SJSA1 (cell line): ENCODE data around the gene AMD1. TPM values are rescaled to one million over a fixed set of nuclear protein-coding genes. Genes with fewer than 3 reads are reported as not detected.
A peak's percentile ranks its signal among the peaks of the same experiment; 100 is the strongest.

ENCODE experiments used
- DNase-seq, 2 experiments: peaks; one replicate each; pipeline ENCODE4 v3.0.0-alpha.2; 2015 to 2020; ENCODE audit warnings: low spot score in 2 of 2, low read depth in 1 of 2
- H3K27ac ChIP-seq: fragments of 250-450 bp; sonication (Bioruptor Pico); 2 replicates; pipeline ENCODE4 v1.5.1; 2020; ENCODE audit warnings: mild to moderate bottlenecking, moderate library complexity
- H3K27me3 ChIP-seq: fragments of 250-450 bp; sonication (Bioruptor Pico); replicated peaks from 2 replicates; pipeline ENCODE4 v1.5.1; 2020; ENCODE audit warnings: mild to moderate bottlenecking, moderate library complexity
- H3K36me3 ChIP-seq: fragments of 250-450 bp; sonication (Bioruptor Pico); 2 replicates; pipeline ENCODE4 v1.5.1; 2020; ENCODE audit warnings: mild to moderate bottlenecking
- H3K4me1 ChIP-seq: fragments of 250-450 bp; sonication (Bioruptor Pico); replicated peaks from 2 replicates; pipeline ENCODE4 v1.6.1; 2021; ENCODE audit warnings: mild to moderate bottlenecking
- H3K4me3 ChIP-seq: fragments of 250-450 bp; sonication (Bioruptor Pico); 2 replicates; pipeline ENCODE4 v1.5.1; 2020; ENCODE audit warnings: mild to moderate bottlenecking
- H3K9me3 ChIP-seq: fragments of 250-450 bp; sonication (Bioruptor Pico); replicated peaks from 2 replicates; pipeline ENCODE4 v1.5.1; 2020; ENCODE audit warnings: mild to moderate bottlenecking
- total RNA-seq: library from RNA; depleted of rRNA; stranded (reverse); fragments of >200 nt; shearing (Covaris generic); gene quantifications from 2 replicates; pipeline ENCODE4 v1.2.3, GENCODE V29; 2014; rRNA removed

AMD1 gene
- total RNA-seq, 1 experiment from 2014 or later = 100 TPM

GRCh38 chr6:110935171-110935570 is 60.6 kb downstream of the AMD1 start:
- H3K4me1 ChIP-seq = 0 out of 2 replicates have a peak, but pooled peaks cover under 1% of the 10 kb centered on the region
- H3K9me3 ChIP-seq = no peaks in the 10 kb centered on the region
- no peak overlapping the region for H3K4me3 ChIP-seq
- H3K36me3 ChIP-seq = no peaks in the 10 kb centered on the region
- H3K27ac ChIP-seq = no peak overlapping the region
- H3K27me3 ChIP-seq = no peaks in the 10 kb centered on the region
- DNase-seq = no peak

GRCh38 chr6:110938171-110938570 is 63.6 kb downstream of the AMD1 start:
- Histone ChIP-seq H3K9me3 (no peaks in the 10 kb centered on the region), H3K4me3 (no peak overlapping the region), H3K4me1 (no peaks in the 10 kb centered on the region), H3K27me3 (no peaks in the 10 kb centered on the region), H3K27ac (no peak overlapping the region), H3K36me3 (no peaks in the 10 kb centered on the region)
- DNase-seq = no peak

- H3K36me3 ChIP-seq = no peaks in the 10 kb centered on the region
- no peaks in the 10 kb centered on the region for H3K9me3 ChIP-seq
- no peak overlapping the region for H3K27ac ChIP-seq
- H3K4me1 ChIP-seq = peaks cover 7% of the 10 kb centered on the region; the same call in 1 of the 2 replicates
- DNase-seq = no peak
- H3K4me3 ChIP-seq = no peak overlapping the region
- no peaks in the 10 kb centered on the region for H3K27me3 ChIP-seq
These were observed 65.0 kb downstream of the AMD1 start for GRCh38 chr6:110939429-110940200.

GRCh38 chr6:110944681-110945151 is 70.1 kb downstream of the AMD1 start:
- H3K27me3 ChIP-seq = no peaks in the 10 kb centered on the region
- peak overlapping the region; percentile 53 for H3K27ac ChIP-seq
- H3K4me3 ChIP-seq = no peak overlapping the region
- H3K36me3 ChIP-seq = no peaks in the 10 kb centered on the region
- H3K4me1 ChIP-seq = peaks cover 14% of the 10 kb centered on the region
- DNase-seq = peak in 1 of 2 experiments; percentile 64
- no peaks in the 10 kb centered on the region for H3K9me3 ChIP-seq

Other genes starting within 250 kb of the AMD1 start
- gene CDK19, start 59.3 kb upstream of the AMD1 start, total RNA-seq = 6.8 and 13.7 TPM in 2 replicates
- gene GTF3C6, start 83.9 kb downstream of the AMD1 start, total RNA-seq = 157 and 191 TPM in 2 replicates
- gene RPF2, start 107.3 kb downstream of the AMD1 start, total RNA-seq = 54.2 and 78.5 TPM in 2 replicates
- gene SLC16A10, start 212.7 kb downstream of the AMD1 start, total RNA-seq = 0.06 TPM in 1 of 2 replicates, not detected in the other